PFSK-1 (cell line): ENCODE data around the gene SLC44A3.

Experiments used
- POLR2AphosphoS5 ChIP-seq: IDR thresholded peaks from 2 replicates; pipeline ENCODE4 v1.6.1; 2012; ENCODE audit warnings: low read depth, mild to moderate bottlenecking, control low read depth, low read length, moderate library complexity
- REST ChIP-seq, 2 experiments: IDR thresholded peaks; 2 replicates each; pipeline versions ENCODE4 v1.6.1 to v1.8.0; 2011 to 2012; ENCODE audit warnings: low read depth in 2 of 2, low read length in 2 of 2, control low read depth in 1 of 2, inconsistent platforms in 1 of 2, mild to moderate bottlenecking in 1 of 2, moderate library complexity in 1 of 2; ENCODE audit not compliant: insufficient read depth in 1 of 2
- SIN3A ChIP-seq: IDR thresholded peaks from 2 replicates; pipeline ENCODE4 v1.6.1; 2012; ENCODE audit warnings: mild to moderate bottlenecking, low read length, moderate library complexity, borderline replicate concordance; ENCODE audit not compliant: insufficient read depth

GRCh38 chr1:94807742-94808491, 12.2 kb upstream of the SLC44A3 start:
- no peak for TF ChIP-seq REST (IDR thresholded peaks at IDR 0.05; ENCODE audit: insufficient read depth in 1 of 2, low read depth in 2 of 2, low read length in 2 of 2)
- no peak for TF ChIP-seq POLR2AphosphoS5
- TF ChIP-seq SIN3A, result no peak
